A673 (cell line): Measurements from ENCODE around the gene FKBP8. TPM values are rescaled to one million over a fixed set of nuclear protein-coding genes. Genes with fewer than 3 reads are reported as not detected.
"Not testable (repeated sequence)": the region's sequence is repeated elsewhere in the genome, so short reads cannot be mapped to it uniquely, and the experiment has no call there.

Experiments
- BruUV-seq: library from RNA; stranded (reverse); fragments of 400-500 nt; replicated peaks from 2 replicates; lab custom pipeline; 2021; lab: Mats Ljungman, UMichigan
- CTCF ChIA-PET: fragments of 300-600 bp; sonication (Branson Sonifier 250); formaldehyde crosslinking; loops from one replicate; lab custom pipeline; 2022; ENCODE audit warnings: antibody characterized with exemption; lab: Charles Lee
- POLR2A ChIA-PET: fragments of 300-600 bp; sonication (Branson Sonifier 250); formaldehyde crosslinking; loops from one replicate; lab custom pipeline; 2022; ENCODE audit warnings: antibody characterized with exemption; ENCODE audit not compliant: low non-redundant PET; lab: Charles Lee
- DNase-seq: peaks from one replicate; pipeline ENCODE4 v3.0.0-alpha.2; 2015; ENCODE audit warnings: low spot score
- H3K27ac ChIP-seq: fragments of 200-600 bp; sonication (generic); 2 replicates; pipeline ENCODE4 v1.5.1; 2016; ENCODE audit warnings: mixed run types, low read depth, mild to moderate bottlenecking, mixed read lengths, antibody characterized with exemption, low read length; ENCODE audit not compliant: poor library complexity, severe bottlenecking
- H3K27me3 ChIP-seq: fragments of 200-600 bp; sonication (generic); replicated peaks from 2 replicates; pipeline ENCODE4 v1.6.1; 2017; ENCODE audit warnings: mixed run types, low read depth, mild to moderate bottlenecking, mixed read lengths, antibody characterized with exemption, low read length; ENCODE audit not compliant: insufficient read depth, poor library complexity
- H3K36me3 ChIP-seq: fragments of 200-600 bp; sonication (generic); 2 replicates; pipeline ENCODE4 v1.6.1; 2016; ENCODE audit warnings: mixed run types, mild to moderate bottlenecking, mixed read lengths, antibody characterized with exemption, low read length; ENCODE audit not compliant: insufficient read depth, poor library complexity, severe bottlenecking
- H3K4me1 ChIP-seq: fragments of 200-600 bp; sonication (generic); 2 replicates; pipeline ENCODE4 v1.6.1; 2017; ENCODE audit warnings: mixed run types, mild to moderate bottlenecking, mixed read lengths, antibody characterized with exemption, low read length; ENCODE audit not compliant: insufficient read depth, poor library complexity, severe bottlenecking
- H3K4me3 ChIP-seq: fragments of 200-600 bp; sonication (generic); 2 replicates; pipeline ENCODE4 v1.5.1; 2016; ENCODE audit warnings: low read depth, mixed run types, mild to moderate bottlenecking, mixed read lengths, low read length; ENCODE audit not compliant: poor library complexity, severe bottlenecking
- H3K9me3 ChIP-seq: fragments of 200-600 bp; sonication (generic); 2 replicates; pipeline ENCODE4 v1.6.1; 2016; ENCODE audit warnings: mixed run types, low read depth, mild to moderate bottlenecking, mixed read lengths, antibody characterized with exemption, low read length; ENCODE audit not compliant: poor library complexity, severe bottlenecking
- EZH2 ChIP-seq: fragments of 200-600 bp; sonication (generic); IDR thresholded peaks from 2 replicates; pipeline ENCODE4 v1.6.1; 2017; ENCODE audit warnings: borderline replicate concordance, low read depth, mild to moderate bottlenecking, mixed read lengths, antibody characterized with exemption, low read length; ENCODE audit not compliant: poor library complexity, severe bottlenecking
- intact Hi-C: fragments of 100-400 bp; cut with micrococcal nuclease; formaldehyde crosslinking; loops from one replicate; pipeline ENCODE4 v1.10.0; 2022; ENCODE audit not compliant: unreplicated experiment
- total RNA-seq: library from RNA; stranded (reverse); gene quantifications from 2 replicates; pipeline ENCODE4 v1.2.3, GENCODE V29; 2021
- TF ChIP-seq, protein P1 (sequence below): fragments of 300-800, 200-600 bp; sonication (generic); conservative IDR thresholded peaks from 2 replicates; pipeline ENCODE4 v1.5.1; 2017; ENCODE audit warnings: low read depth, mild to moderate bottlenecking, antibody characterized with exemption, low read length, moderate library complexity, mixed read lengths

Gene FKBP8
- total RNA-seq, 1 experiment from 2014 or later, result 210 TPM

- CTCF ChIA-PET, result no interaction called here
- POLR2A ChIA-PET, result no interaction called here
- BruUV-seq, result no TSS peak
Measured at GRCh38 chr19:18531485-18531884, 11.9 kb downstream of the FKBP8 start.

GRCh38 chr19:18529782-18530181 lies 13.6 kb downstream of the FKBP8 start:
- no TSS peak for BruUV-seq
- DNase-seq, result no peak
- H3K4me1 ChIP-seq, result no peaks in the 10 kb centered on the region
- ChIA-PET CTCF (no interaction called here), POLR2A (no interaction called here)
- no peaks in the 10 kb centered on the region for H3K9me3 ChIP-seq
- intact Hi-C loops, result no loop called here
- TF ChIP-seq EZH2, result no peak
- H3K4me3 ChIP-seq, result no peak overlapping the region
- H3K36me3 ChIP-seq, result peaks cover 14% of the 10 kb centered on the region
- H3K27ac ChIP-seq, result no peak overlapping the region
- H3K27me3 ChIP-seq, result no peaks in the 10 kb centered on the region

More at GRCh38 chr19:18531485-18531884, 11.9 kb downstream of the FKBP8 start:
- H3K4me3 ChIP-seq, result no peak overlapping the region
- no peaks in the 10 kb centered on the region for H3K4me1 ChIP-seq
- H3K9me3 ChIP-seq, result no peaks in the 10 kb centered on the region
- DNase-seq, result no peak
- H3K27ac ChIP-seq, result no peak overlapping the region
- TF ChIP-seq, protein P1, sequence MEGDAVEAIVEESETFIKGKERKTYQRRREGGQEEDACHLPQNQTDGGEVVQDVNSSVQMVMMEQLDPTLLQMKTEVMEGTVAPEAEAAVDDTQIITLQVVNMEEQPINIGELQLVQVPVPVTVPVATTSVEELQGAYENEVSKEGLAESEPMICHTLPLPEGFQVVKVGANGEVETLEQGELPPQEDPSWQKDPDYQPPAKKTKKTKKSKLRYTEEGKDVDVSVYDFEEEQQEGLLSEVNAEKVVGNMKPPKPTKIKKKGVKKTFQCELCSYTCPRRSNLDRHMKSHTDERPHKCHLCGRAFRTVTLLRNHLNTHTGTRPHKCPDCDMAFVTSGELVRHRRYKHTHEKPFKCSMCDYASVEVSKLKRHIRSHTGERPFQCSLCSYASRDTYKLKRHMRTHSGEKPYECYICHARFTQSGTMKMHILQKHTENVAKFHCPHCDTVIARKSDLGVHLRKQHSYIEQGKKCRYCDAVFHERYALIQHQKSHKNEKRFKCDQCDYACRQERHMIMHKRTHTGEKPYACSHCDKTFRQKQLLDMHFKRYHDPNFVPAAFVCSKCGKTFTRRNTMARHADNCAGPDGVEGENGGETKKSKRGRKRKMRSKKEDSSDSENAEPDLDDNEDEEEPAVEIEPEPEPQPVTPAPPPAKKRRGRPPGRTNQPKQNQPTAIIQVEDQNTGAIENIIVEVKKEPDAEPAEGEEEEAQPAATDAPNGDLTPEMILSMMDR, result no peak
- no peak for TF ChIP-seq EZH2
- H3K27me3 ChIP-seq, result no peaks in the 10 kb centered on the region
- intact Hi-C loops, result no loop called here
- H3K36me3 ChIP-seq, result peaks cover 25% of the 10 kb centered on the region

- CTCF ChIA-PET, result no interaction called here
- no TSS peak for BruUV-seq
- TF ChIP-seq, protein P1, result no peak
- no peak for TF ChIP-seq EZH2
- no peak overlapping the region for H3K4me3 ChIP-seq
- POLR2A ChIA-PET, result no interaction called here
- DNase-seq, result no peak
- H3K27me3 ChIP-seq, result no peaks in the 10 kb centered on the region
- no peak overlapping the region for H3K27ac ChIP-seq
- peaks cover 2% of the 10 kb centered on the region for H3K36me3 ChIP-seq
- intact Hi-C loops, result no loop called here
- H3K4me1 ChIP-seq, result no peaks in the 10 kb centered on the region
- H3K9me3 ChIP-seq, result no peaks in the 10 kb centered on the region
Measured at GRCh38 chr19:18526316-18526715, 17.1 kb downstream of the FKBP8 start.

DNA sequence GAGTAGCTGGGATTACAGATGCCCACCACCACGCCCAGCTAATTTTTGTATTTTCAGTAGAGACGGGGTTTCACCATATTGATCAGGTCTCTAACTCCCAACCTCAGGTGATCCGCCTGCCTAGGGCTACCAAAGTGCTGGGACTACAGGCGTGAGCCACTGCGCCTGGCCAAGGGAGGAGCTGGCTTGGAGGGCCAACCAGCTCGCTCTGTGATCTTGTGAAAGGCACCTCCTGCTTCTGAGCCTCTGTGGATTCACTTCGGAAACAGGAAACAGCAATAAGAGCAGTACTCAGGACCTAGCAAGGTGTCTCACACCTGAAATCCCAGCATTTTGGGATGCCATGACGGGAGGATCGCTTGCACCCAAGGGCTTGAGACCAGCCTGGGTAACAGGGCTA lies 19.5 kb downstream of the FKBP8 start:
- Histone ChIP-seq H3K36me3 (no peaks in the 10 kb centered on the region), H3K27ac (no peak overlapping the region), H3K9me3 (no peaks in the 10 kb centered on the region), H3K27me3 (no peaks in the 10 kb centered on the region), H3K4me1 (peaks cover 4% of the 10 kb centered on the region), H3K4me3 (no peak overlapping the region)
- no TSS peak for BruUV-seq
- TF ChIP-seq, protein P1, result no peak
- intact Hi-C loops, result no loop called here
- CTCF ChIA-PET, result interaction anchor here (0.6 kb wide), 1 partner anchor 15 kb away, joined by 3 read pairs; no protein-coding TSS in a partner anchor
- no peak for DNase-seq
- POLR2A ChIA-PET, result no interaction called here

- POLR2A ChIA-PET, DNase-seq, H3K36me3 ChIP-seq, H3K9me3 ChIP-seq, BruUV-seq, H3K4me1 ChIP-seq, H3K27me3 ChIP-seq, CTCF ChIA-PET: not testable (repeated sequence)
- intact Hi-C loops, result loop anchor here (1.0 kb wide), 1 partner anchor 34 kb away; the partner anchor contains the start of gene KXD1
- H3K4me3 ChIP-seq, result peak overlapping the region; percentile 28
- H3K27ac ChIP-seq, result peak overlapping the region; percentile 51
Measured at GRCh38 chr19:18522862-18523440, 20.4 kb downstream of the FKBP8 start.
